GM23248 (cell line): Measurements from ENCODE around the gene RPL37. TPM values are rescaled to one million over a fixed set of nuclear protein-coding genes. Genes with fewer than 3 reads are reported as not detected.
"Not testable (repeated sequence)": the region's sequence is repeated elsewhere in the genome, so short reads cannot be mapped to it uniquely, and the experiment has no call there.

Experiments used
- DNase-seq: peaks from one replicate; pipeline ENCODE4 v3.0.0-alpha.2; 2015
- H2AFZ ChIP-seq: fragments of 200-600 bp; sonication (generic); 2 replicates; pipeline ENCODE4 v1.6.1; 2016; ENCODE audit warnings: antibody characterized with exemption
- H3F3A ChIP-seq: fragments of 200-600 bp; sonication (generic); 2 replicates; pipeline ENCODE4 v1.6.1; 2016; ENCODE audit warnings: mild to moderate bottlenecking, antibody characterized with exemption, mixed run types; ENCODE audit not compliant: insufficient read depth
- H3K27ac ChIP-seq: fragments of 200-600 bp; sonication (generic); 2 replicates; pipeline ENCODE4 v1.5.1; 2016; ENCODE audit warnings: mild to moderate bottlenecking
- H3K27me3 ChIP-seq: fragments of 200-600 bp; sonication (generic); replicated peaks from 2 replicates; pipeline ENCODE4 v1.6.1; 2016; ENCODE audit warnings: mild to moderate bottlenecking; ENCODE audit not compliant: insufficient read depth
- H3K36me3 ChIP-seq: fragments of 200-600 bp; sonication (generic); 2 replicates; pipeline ENCODE4 v1.6.1; 2016; ENCODE audit warnings: low read depth, mild to moderate bottlenecking
- H3K4me1 ChIP-seq: fragments of 200-600 bp; sonication (generic); 2 replicates; pipeline ENCODE4 v1.6.1; 2016; ENCODE audit warnings: mild to moderate bottlenecking; ENCODE audit not compliant: insufficient read depth
- H3K4me2 ChIP-seq: fragments of 200-600 bp; sonication (generic); one replicate; pipeline ENCODE4 v1.6.1; 2016; ENCODE audit warnings: mild to moderate bottlenecking; ENCODE audit not compliant: unreplicated experiment
- H3K4me3 ChIP-seq: fragments of 200-600 bp; sonication (generic); 2 replicates; pipeline ENCODE4 v1.5.1; 2016; ENCODE audit warnings: mild to moderate bottlenecking
- H3K79me2 ChIP-seq: fragments of 200-600 bp; sonication (generic); 2 replicates; pipeline ENCODE4 v1.6.1; 2016; ENCODE audit warnings: mild to moderate bottlenecking; ENCODE audit not compliant: insufficient read depth
- H3K9ac ChIP-seq: fragments of 200-600 bp; sonication (generic); 2 replicates; pipeline ENCODE4 v1.6.1; 2016; ENCODE audit warnings: mild to moderate bottlenecking
- H3K9me2 ChIP-seq: fragments of 200-600 bp; sonication (generic); 2 replicates; pipeline ENCODE4 v1.6.1; 2016; ENCODE audit warnings: mixed run types, mild to moderate bottlenecking, moderate library complexity; ENCODE audit not compliant: insufficient read depth
- H3K9me3 ChIP-seq: fragments of 200-600 bp; sonication (generic); one replicate; pipeline ENCODE4 v1.6.1; 2017; ENCODE audit warnings: low read depth
- H4K20me1 ChIP-seq: fragments of 200-600 bp; sonication (generic); 2 replicates; pipeline ENCODE4 v1.6.0; 2016; ENCODE audit not compliant: insufficient read depth
- EZH2 ChIP-seq: fragments of 200-600 bp; sonication (generic); IDR thresholded peaks from 2 replicates; pipeline ENCODE4 v1.6.1; 2018; ENCODE audit warnings: antibody characterized with exemption, mild to moderate bottlenecking; ENCODE audit not compliant: insufficient read depth, poor library complexity, severe bottlenecking
- EZH2phosphoT487 ChIP-seq: fragments of 200-600 bp; sonication (generic); IDR thresholded peaks from 2 replicates; pipeline ENCODE4 v1.6.1; 2018; ENCODE audit warnings: antibody characterized with exemption, moderate library complexity, mild to moderate bottlenecking, low read depth; ENCODE audit not compliant: insufficient read depth
- WGBS, 2 experiments: methylation state at CpG; one replicate each; pipeline ENCODE4 v1.1.6; 2015 to 2017; ENCODE audit warnings: low lambda C conversion rate in 2 of 2, low coverage in 1 of 2; ENCODE audit errors: missing lambda C conversion rate in 2 of 2; 5-methylcytosine and 5-hydroxymethylcytosine counted together
- in situ Hi-C: fragments of 300-500 bp; cut with MboI; formaldehyde crosslinking; loops from 2 replicates; pipeline ENCODE4 v1.15.0; 2020
- polyA plus RNA-seq: library from polyadenylated mRNA; unstranded; fragments of >200 nt; fragmentation: Nextera tagmentation; extraction: Ambion mirVana; gene quantifications from 2 replicates; pipeline ENCODE4 v1.2.1, GENCODE V29; 2016
- total RNA-seq: library from RNA; depleted of rRNA; stranded (reverse); fragments of >200 nt; shearing (Covaris generic); gene quantifications from 2 replicates; pipeline ENCODE4 v1.2.3, GENCODE V29; 2014

The RPL37 gene
- total and polyA plus RNA-seq, 2 experiments from 2014 or later = 33.8 to 731 TPM

- DNase-seq = no peak
- Histone ChIP-seq H4K20me1 (no peaks in the 10 kb centered on the region), H3K27ac (no peak overlapping the region), H3K4me2 (no peak overlapping the region), H3K4me3 (no peak overlapping the region), H3K9me2 (no peaks in the 10 kb centered on the region), H3K4me1 (no peaks in the 10 kb centered on the region), H3K9ac (no peak overlapping the region), H3K9me3 (no peaks in the 10 kb centered on the region), H3K79me2 (no peaks in the 10 kb centered on the region), H3K27me3 (no peaks in the 10 kb centered on the region), H3K36me3 (no peaks in the 10 kb centered on the region), H2AFZ (no peak overlapping the region), H3F3A (no peaks in the 10 kb centered on the region)
- TF ChIP-seq EZH2phosphoT487 (no peak), EZH2 (no peak)
- 88 to 90% methylated on average over 6 of the region's 6 CpGs for WGBS, 2 experiments
- in situ Hi-C loops = loop anchor here (25.0 kb wide), 1 partner anchor 1290 kb away; no protein-coding TSS in a partner anchor
Observed at GRCh38 chr5:40877371-40877988, 42.5 kb upstream of the RPL37 start.

- Histone ChIP-seq H3K79me2 (no peaks in the 10 kb centered on the region), H3K36me3 (no peaks in the 10 kb centered on the region), H3K27ac (no peak overlapping the region), H3K9me3 (no peaks in the 10 kb centered on the region), H3K27me3 (no peaks in the 10 kb centered on the region), H3K9ac (no peak overlapping the region), H3K4me1 (no peaks in the 10 kb centered on the region), H4K20me1 (no peaks in the 10 kb centered on the region), H3K4me2 (no peak overlapping the region), H3K4me3 (no peak overlapping the region), H2AFZ (no peak overlapping the region), H3F3A (no peaks in the 10 kb centered on the region), H3K9me2 (no peaks in the 10 kb centered on the region)
- DNase-seq = no peak
- in situ Hi-C loops = loop anchor here (25.0 kb wide), 1 partner anchor 1289 kb away; no protein-coding TSS in a partner anchor
- WGBS, 2 experiments = 72 to 85% methylated on average over 3 of the region's 3 CpGs
- no peak for TF ChIP-seq EZH2
- TF ChIP-seq EZH2phosphoT487 = no peak
Observed at GRCh38 chr5:40875958-40876357, 40.9 kb upstream of the RPL37 start.

GRCh38 chr5:40873286-40873880 is 38.4 kb upstream of the RPL37 start:
- Histone ChIP-seq H3K9me3 (no peaks in the 10 kb centered on the region), H3K27me3 (no peaks in the 10 kb centered on the region), H3K9me2 (no peaks in the 10 kb centered on the region), H3K27ac (no peak overlapping the region), H2AFZ (no peak overlapping the region), H3F3A (no peaks in the 10 kb centered on the region), H3K4me2 (no peak overlapping the region), H3K4me1 (no peaks in the 10 kb centered on the region), H3K9ac (no peak overlapping the region), H3K79me2 (no peaks in the 10 kb centered on the region), H3K4me3 (no peak overlapping the region), H4K20me1 (no peaks in the 10 kb centered on the region), H3K36me3 (no peaks in the 10 kb centered on the region)
- in situ Hi-C loops = no loop called here
- no peak for TF ChIP-seq EZH2phosphoT487
- TF ChIP-seq EZH2 = no peak
- DNase-seq = no peak
- WGBS, 2 experiments = 87 to 91% methylated on average over 3 of the region's 3 CpGs

- WGBS, 2 experiments = 91% methylated on average over 8 of the region's 8 CpGs
- not testable (repeated sequence) for H3K79me2 ChIP-seq
Observed at GRCh38 chr5:40872253-40872652, 37.2 kb upstream of the RPL37 start.

More at GRCh38 chr5:40872253-40872652, 37.2 kb upstream of the RPL37 start:
- DNase-seq, H3K4me2 ChIP-seq, H3F3A ChIP-seq, H3K27me3 ChIP-seq, H3K9ac ChIP-seq, H3K27ac ChIP-seq, H3K36me3 ChIP-seq, in situ Hi-C loops, H3K4me1 ChIP-seq, H4K20me1 ChIP-seq, H2AFZ ChIP-seq, H3K4me3 ChIP-seq, H3K9me3 ChIP-seq, H3K9me2 ChIP-seq: not testable (repeated sequence)
